Activated gamma-delta T cell treated with anti-CD3 and anti-CD28 coated beads, Interleukin-2, amount 50 U/mL, for 16 hours (primary cell): Measurements from ENCODE around the gene JAGN1.
"Not testable (repeated sequence)": the region's sequence is repeated elsewhere in the genome, so short reads cannot be mapped to it uniquely, and the experiment has no call there.

Source experiments
- DNase-seq: peaks from one replicate; pipeline ENCODE4 v3.0.0-alpha.2; 2020; ENCODE audit warnings: low read depth

JAGN1 gene

GRCh38 chr3:9898467-9899241 lies 8.2 kb downstream of the JAGN1 start:
- DNase-seq = no peak

GRCh38 chr3:9899289-9899791 lies 8.9 kb downstream of the JAGN1 start:
- DNase-seq = no peak

GRCh38 chr3:9900965-9901415 lies 10.6 kb downstream of the JAGN1 start:
- DNase-seq = not testable (repeated sequence)

- DNase-seq = no peak
Observed at GRCh38 chr3:9901967-9902366, 11.6 kb downstream of the JAGN1 start.

GRCh38 chr3:9902372-9903237 lies 12.2 kb downstream of the JAGN1 start, which contains the start of gene IL17RE:
IL17RE (plus strand) TSS chr3:9902848; CDS start chr3:9902933, 85 bp downstream.
- no peak for DNase-seq

GRCh38 chr3:9903238-9903624 lies 12.8 kb downstream of the JAGN1 start:
- DNase-seq = no peak

GRCh38 chr3:9903904-9904303 lies 13.5 kb downstream of the JAGN1 start:
- DNase-seq = no peak

- no peak for DNase-seq
Observed at GRCh38 chr3:9906480-9906879, 16.1 kb downstream of the JAGN1 start.

- no peak for DNase-seq
Observed at GRCh38 chr3:9908286-9908685, 17.9 kb downstream of the JAGN1 start.

- DNase-seq = no peak
Observed at GRCh38 chr3:9909221-9910013, 19.0 kb downstream of the JAGN1 start.

- DNase-seq = no peak
Observed at GRCh38 chr3:9911863-9912262, 21.5 kb downstream of the JAGN1 start.

GRCh38 chr3:9912294-9912935 lies 22.0 kb downstream of the JAGN1 start:
- DNase-seq = no peak

GRCh38 chr3:9913601-9914000 lies 23.2 kb downstream of the JAGN1 start:
- DNase-seq = no peak

- no peak for DNase-seq
Observed at GRCh38 chr3:9914011-9914410, 23.6 kb downstream of the JAGN1 start.

GRCh38 chr3:9914559-9915253 lies 24.3 kb downstream of the JAGN1 start:
- DNase-seq = no peak

GRCh38 chr3:9915254-9916141 lies 25.1 kb downstream of the JAGN1 start:
- DNase-seq = no peak

GRCh38 chr3:9916346-9916733 lies 25.9 kb downstream of the JAGN1 start:
- DNase-seq = no peak

- peak; percentile 14 for DNase-seq
Observed at GRCh38 chr3:9916734-9917680, 26.6 kb downstream of the JAGN1 start, which contains the start of gene IL17RC. IL17RC (plus strand) TSS chr3:9917098; CDS start chr3:9917316, 218 bp downstream.

- DNase-seq = no peak
Observed at GRCh38 chr3:9917820-9918219, 27.4 kb downstream of the JAGN1 start.
